ENCODE results near the gene EMD. TPM values are rescaled to one million over a fixed set of nuclear protein-coding genes. Genes with fewer than 3 reads are reported as not detected.

The EMD gene
- total and polyA plus RNA-seq, 2 of the 13 experiments (the other 11 are each of a cell fraction or from before 2014, with no cell fraction given) = 14.5 to 14.9 TPM

GRCh38 chrX:154403858-154404257 is 24.8 kb downstream of the EMD start (continued):
- TF ChIP-seq, protein P1, sequence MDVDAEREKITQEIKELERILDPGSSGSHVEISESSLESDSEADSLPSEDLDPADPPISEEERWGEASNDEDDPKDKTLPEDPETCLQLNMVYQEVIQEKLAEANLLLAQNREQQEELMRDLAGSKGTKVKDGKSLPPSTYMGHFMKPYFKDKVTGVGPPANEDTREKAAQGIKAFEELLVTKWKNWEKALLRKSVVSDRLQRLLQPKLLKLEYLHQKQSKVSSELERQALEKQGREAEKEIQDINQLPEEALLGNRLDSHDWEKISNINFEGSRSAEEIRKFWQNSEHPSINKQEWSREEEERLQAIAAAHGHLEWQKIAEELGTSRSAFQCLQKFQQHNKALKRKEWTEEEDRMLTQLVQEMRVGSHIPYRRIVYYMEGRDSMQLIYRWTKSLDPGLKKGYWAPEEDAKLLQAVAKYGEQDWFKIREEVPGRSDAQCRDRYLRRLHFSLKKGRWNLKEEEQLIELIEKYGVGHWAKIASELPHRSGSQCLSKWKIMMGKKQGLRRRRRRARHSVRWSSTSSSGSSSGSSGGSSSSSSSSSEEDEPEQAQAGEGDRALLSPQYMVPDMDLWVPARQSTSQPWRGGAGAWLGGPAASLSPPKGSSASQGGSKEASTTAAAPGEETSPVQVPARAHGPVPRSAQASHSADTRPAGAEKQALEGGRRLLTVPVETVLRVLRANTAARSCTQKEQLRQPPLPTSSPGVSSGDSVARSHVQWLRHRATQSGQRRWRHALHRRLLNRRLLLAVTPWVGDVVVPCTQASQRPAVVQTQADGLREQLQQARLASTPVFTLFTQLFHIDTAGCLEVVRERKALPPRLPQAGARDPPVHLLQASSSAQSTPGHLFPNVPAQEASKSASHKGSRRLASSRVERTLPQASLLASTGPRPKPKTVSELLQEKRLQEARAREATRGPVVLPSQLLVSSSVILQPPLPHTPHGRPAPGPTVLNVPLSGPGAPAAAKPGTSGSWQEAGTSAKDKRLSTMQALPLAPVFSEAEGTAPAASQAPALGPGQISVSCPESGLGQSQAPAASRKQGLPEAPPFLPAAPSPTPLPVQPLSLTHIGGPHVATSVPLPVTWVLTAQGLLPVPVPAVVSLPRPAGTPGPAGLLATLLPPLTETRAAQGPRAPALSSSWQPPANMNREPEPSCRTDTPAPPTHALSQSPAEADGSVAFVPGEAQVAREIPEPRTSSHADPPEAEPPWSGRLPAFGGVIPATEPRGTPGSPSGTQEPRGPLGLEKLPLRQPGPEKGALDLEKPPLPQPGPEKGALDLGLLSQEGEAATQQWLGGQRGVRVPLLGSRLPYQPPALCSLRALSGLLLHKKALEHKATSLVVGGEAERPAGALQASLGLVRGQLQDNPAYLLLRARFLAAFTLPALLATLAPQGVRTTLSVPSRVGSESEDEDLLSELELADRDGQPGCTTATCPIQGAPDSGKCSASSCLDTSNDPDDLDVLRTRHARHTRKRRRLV (CRISPR knock-in tag; IDR thresholded peaks at IDR 0.05) = no peak
- no peak for TF ChIP-seq SIX4 (CRISPR knock-in tag; IDR thresholded peaks at IDR 0.05)
- no peak for TF ChIP-seq ZNF572 (CRISPR knock-in tag; IDR thresholded peaks at IDR 0.05)
- TF ChIP-seq, protein P2, sequence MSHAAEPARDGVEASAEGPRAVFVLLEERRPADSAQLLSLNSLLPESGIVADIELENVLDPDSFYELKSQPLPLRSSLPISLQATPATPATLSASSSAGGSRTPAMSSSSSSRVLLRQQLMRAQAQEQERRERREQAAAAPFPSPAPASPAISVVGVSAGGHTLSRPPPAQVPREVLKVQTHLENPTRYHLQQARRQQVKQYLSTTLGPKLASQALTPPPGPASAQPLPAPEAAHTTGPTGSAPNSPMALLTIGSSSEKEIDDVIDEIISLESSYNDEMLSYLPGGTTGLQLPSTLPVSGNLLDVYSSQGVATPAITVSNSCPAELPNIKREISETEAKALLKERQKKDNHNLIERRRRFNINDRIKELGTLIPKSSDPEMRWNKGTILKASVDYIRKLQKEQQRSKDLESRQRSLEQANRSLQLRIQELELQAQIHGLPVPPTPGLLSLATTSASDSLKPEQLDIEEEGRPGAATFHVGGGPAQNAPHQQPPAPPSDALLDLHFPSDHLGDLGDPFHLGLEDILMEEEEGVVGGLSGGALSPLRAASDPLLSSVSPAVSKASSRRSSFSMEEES (CRISPR knock-in tag; IDR thresholded peaks at IDR 0.05) = no peak
- TF ChIP-seq MXD3 (CRISPR knock-in tag; IDR thresholded peaks at IDR 0.05) = no peak
- TF ChIP-seq KMT2B (CRISPR knock-in tag; IDR thresholded peaks at IDR 0.05) = no peak
- TF ChIP-seq ZNF276 (CRISPR knock-in tag; IDR thresholded peaks at IDR 0.05; ENCODE audit: low read depth) = no peak
- TF ChIP-seq, protein P3, sequence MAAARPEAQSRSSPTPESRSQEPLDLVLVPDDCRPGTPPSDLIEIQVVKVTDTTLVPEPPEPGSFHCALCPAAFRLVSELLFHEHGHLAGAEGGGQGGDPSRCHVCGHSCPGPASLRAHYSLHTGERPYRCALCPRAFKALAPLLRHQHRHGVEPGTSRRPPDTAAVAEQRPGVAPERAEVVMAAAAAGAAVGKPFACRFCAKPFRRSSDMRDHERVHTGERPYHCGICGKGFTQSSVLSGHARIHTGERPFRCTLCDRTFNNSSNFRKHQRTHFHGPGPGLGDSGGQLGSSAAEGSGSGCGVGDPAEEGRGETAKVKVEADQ (CRISPR knock-in tag; IDR thresholded peaks at IDR 0.05; ENCODE audit: borderline replicate concordance) = no peak
- no peak for TF ChIP-seq KMT2A (CRISPR knock-in tag; IDR thresholded peaks at IDR 0.05)
- TF ChIP-seq, protein P4, sequence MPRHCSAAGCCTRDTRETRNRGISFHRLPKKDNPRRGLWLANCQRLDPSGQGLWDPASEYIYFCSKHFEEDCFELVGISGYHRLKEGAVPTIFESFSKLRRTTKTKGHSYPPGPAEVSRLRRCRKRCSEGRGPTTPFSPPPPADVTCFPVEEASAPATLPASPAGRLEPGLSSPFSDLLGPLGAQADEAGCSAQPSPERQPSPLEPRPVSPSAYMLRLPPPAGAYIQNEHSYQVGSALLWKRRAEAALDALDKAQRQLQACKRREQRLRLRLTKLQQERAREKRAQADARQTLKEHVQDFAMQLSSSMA (CRISPR knock-in tag; IDR thresholded peaks at IDR 0.05) = no peak
- no peak for TF ChIP-seq KLF16 (CRISPR knock-in tag; IDR thresholded peaks at IDR 0.05)
- TF ChIP-seq, protein P5, sequence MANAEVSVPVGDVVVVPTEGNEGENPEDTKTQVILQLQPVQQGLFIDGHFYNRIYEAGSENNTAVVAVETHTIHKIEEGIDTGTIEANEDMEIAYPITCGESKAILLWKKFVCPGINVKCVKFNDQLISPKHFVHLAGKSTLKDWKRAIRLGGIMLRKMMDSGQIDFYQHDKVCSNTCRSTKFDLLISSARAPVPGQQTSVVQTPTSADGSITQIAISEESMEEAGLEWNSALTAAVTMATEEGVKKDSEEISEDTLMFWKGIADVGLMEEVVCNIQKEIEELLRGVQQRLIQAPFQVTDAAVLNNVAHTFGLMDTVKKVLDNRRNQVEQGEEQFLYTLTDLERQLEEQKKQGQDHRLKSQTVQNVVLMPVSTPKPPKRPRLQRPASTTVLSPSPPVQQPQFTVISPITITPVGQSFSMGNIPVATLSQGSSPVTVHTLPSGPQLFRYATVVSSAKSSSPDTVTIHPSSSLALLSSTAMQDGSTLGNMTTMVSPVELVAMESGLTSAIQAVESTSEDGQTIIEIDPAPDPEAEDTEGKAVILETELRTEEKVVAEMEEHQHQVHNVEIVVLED (CRISPR knock-in tag; IDR thresholded peaks at IDR 0.05; ENCODE audit: borderline replicate concordance) = no peak
- no peak for TF ChIP-seq SPEN (CRISPR knock-in tag; IDR thresholded peaks at IDR 0.05; ENCODE audit: low read depth)
- TF ChIP-seq HBP1 (CRISPR knock-in tag; IDR thresholded peaks at IDR 0.05; ENCODE audit: low read depth) = no peak
- no peak for TF ChIP-seq DMAP1 (CRISPR knock-in tag; IDR thresholded peaks at IDR 0.05)
- TF ChIP-seq SP2 (CRISPR knock-in tag; IDR thresholded peaks at IDR 0.05) = no peak
